Vagina (tissue), 2 donors: ENCODE results near the gene JAM3. TPM values are rescaled to one million over a fixed set of nuclear protein-coding genes. Genes with fewer than 3 reads are reported as not detected.

Source experiments
- DNase-seq, 2 donors: peaks; one replicate each; pipeline ENCODE4 v3.0.0-alpha.2; 2017; ENCODE audit errors: extremely low spot score in 2 of 2
- H3K27ac ChIP-seq: fragments of 200-600 bp; sonication (generic); one replicate; pipeline ENCODE4 v1.5.1; 2019
- H3K27me3 ChIP-seq: fragments of 200-600 bp; sonication (generic); one replicate; pipeline ENCODE4 v1.5.1; 2019
- H3K36me3 ChIP-seq, 2 donors: fragments of 200-600 bp; sonication (generic); one replicate each; pipeline ENCODE4 v1.5.1; 2017 to 2019
- H3K4me1 ChIP-seq: fragments of 200-600 bp; sonication (generic); one replicate; pipeline ENCODE4 v1.5.1; 2019
- H3K4me3 ChIP-seq, 2 donors: fragments of 200-600 bp; sonication (generic); 1 replicate in 1 of 2; 2 replicates in 1 of 2; pipeline ENCODE4 v1.5.1; 2016 to 2019
- H3K9me3 ChIP-seq: fragments of 200-600 bp; sonication (generic); one replicate; pipeline ENCODE4 v1.5.1; 2019
- POLR2A ChIP-seq, 2 donors: fragments of 450-650 bp; IDR thresholded peaks; one replicate each; pipeline ENCODE4 v1.6.1; 2017; ENCODE audit warnings: antibody characterized with exemption in 2 of 2, mild to moderate bottlenecking in 2 of 2, moderate library complexity in 2 of 2
- POLR2AphosphoS5 ChIP-seq, 2 donors: sonication (generic); formaldehyde crosslinking; IDR thresholded peaks; one replicate each; pipeline ENCODE4 v1.9.0; 2017; ENCODE audit warnings: antibody characterized with exemption in 2 of 2, mild to moderate bottlenecking in 2 of 2, low read depth in 1 of 2; ENCODE audit not compliant: insufficient read depth in 1 of 2
- intact Hi-C: fragments of 100-400 bp; cut with DNase I; formaldehyde crosslinking; loops from one replicate; pipeline ENCODE4 v1.15.1; 2023
- total RNA-seq: library from RNA; depleted of rRNA; stranded (reverse); fragments of >200 nt; gene quantifications from one replicate; pipeline ENCODE4 v1.2.3, GENCODE V29; 2016
- TF ChIP-seq, protein P1 (sequence below), 3 experiments: fragments of 450-650 bp in 2 of 3; fragments of 200-600 bp in 1 of 3; sonication (generic) in 1 of 3; IDR thresholded peaks; one replicate each; pipeline ENCODE4 v1.5.1; 2017 to 2019; ENCODE audit warnings: antibody characterized with exemption in 3 of 3, mild to moderate bottlenecking in 2 of 3, moderate library complexity in 2 of 3

Gene JAM3
- total RNA-seq, 1 donor from 2014 or later: 31.7 TPM

DNA sequence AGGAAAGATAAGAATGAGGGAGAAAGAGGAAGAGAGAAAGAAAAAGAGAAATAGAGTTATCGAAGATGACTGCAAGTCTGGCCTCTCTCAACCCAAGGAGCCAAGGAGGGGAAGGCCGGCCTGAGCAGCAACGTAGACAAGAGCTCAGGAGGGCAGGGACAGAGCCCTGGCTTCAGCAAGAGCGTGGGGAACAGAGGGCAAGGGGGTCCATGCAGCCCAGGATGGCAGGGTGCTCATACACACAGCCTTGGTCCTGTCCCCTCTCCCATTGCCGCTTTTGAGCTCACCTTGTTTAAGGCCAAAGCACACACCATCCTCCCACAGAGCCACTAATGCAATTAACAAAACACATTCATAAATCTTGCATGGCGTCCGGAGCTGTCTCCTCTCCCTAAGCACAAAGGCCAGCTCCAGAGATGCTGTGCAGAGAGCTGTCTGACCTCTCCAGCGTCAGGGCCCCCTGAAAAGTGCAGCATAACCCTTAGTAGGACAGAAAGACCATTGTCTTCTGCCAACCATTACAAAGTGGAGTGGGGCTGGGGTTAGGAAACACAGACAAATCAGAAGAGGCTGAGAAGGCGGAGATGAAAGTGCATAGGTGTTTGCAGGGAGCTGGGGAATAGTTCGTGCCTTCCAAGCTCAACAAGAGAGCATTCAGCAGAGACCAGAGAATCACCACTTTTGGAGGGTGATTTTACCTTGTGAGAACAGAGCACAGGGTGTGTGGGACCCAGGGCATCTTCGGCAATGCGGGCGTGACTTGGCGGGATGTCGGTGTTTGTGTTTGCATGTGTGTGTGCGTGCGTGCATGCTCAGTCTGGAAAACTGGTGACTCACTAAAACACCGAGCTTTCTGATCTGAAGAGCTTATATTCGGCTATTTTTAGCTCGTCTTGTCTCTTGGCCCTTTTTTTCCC lies 28.2 kb upstream of the JAM3 start:
- H3K9me3 ChIP-seq: no peaks in the 10 kb centered on the region
- H3K36me3 ChIP-seq: no peaks in the 10 kb centered on the region
- peak overlapping the region; percentile 69 for H3K27ac ChIP-seq
- TF ChIP-seq, protein P1, sequence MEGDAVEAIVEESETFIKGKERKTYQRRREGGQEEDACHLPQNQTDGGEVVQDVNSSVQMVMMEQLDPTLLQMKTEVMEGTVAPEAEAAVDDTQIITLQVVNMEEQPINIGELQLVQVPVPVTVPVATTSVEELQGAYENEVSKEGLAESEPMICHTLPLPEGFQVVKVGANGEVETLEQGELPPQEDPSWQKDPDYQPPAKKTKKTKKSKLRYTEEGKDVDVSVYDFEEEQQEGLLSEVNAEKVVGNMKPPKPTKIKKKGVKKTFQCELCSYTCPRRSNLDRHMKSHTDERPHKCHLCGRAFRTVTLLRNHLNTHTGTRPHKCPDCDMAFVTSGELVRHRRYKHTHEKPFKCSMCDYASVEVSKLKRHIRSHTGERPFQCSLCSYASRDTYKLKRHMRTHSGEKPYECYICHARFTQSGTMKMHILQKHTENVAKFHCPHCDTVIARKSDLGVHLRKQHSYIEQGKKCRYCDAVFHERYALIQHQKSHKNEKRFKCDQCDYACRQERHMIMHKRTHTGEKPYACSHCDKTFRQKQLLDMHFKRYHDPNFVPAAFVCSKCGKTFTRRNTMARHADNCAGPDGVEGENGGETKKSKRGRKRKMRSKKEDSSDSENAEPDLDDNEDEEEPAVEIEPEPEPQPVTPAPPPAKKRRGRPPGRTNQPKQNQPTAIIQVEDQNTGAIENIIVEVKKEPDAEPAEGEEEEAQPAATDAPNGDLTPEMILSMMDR (IDR thresholded peaks at IDR 0.05): no peak
- no peak for TF ChIP-seq POLR2AphosphoS5 (IDR thresholded peaks at IDR 0.05; ENCODE audit: insufficient read depth in 1 of 2, low read depth in 1 of 2)
- TF ChIP-seq POLR2A (IDR thresholded peaks at IDR 0.05): no peak
- H3K27me3 ChIP-seq: no peaks in the 10 kb centered on the region
- intact Hi-C loops: loop anchor here (5.0 kb wide), 1 partner anchor 93 kb away; no protein-coding TSS in a partner anchor
- H3K4me3 ChIP-seq: no peak overlapping the region
- no peak for DNase-seq
- H3K4me1 ChIP-seq: peaks cover 28% of the 10 kb centered on the region

DNA sequence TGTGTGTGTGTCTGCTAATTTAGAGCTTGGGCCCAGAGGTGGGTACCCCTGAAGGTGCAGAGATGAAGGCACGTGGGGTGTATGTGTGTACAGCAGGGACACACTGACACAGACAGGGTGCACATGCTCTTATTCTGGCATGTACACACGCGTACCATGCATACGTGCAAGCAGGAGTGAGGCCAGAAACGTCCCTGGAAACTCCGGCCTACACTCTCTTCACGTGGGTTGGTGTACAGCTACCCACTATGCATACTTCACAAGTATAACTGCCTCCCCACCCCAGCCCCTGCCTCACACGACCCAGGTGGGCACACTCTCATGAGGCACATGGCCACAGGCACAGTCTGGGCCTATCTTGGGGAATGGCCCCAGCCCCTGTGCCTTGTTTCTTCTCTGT lies 27.5 kb upstream of the JAM3 start:
- no peaks in the 10 kb centered on the region for H3K27me3 ChIP-seq
- TF ChIP-seq, protein P1 (IDR thresholded peaks at IDR 0.05): no peak
- no peak for TF ChIP-seq POLR2A (IDR thresholded peaks at IDR 0.05)
- TF ChIP-seq POLR2AphosphoS5 (IDR thresholded peaks at IDR 0.05; ENCODE audit: insufficient read depth in 1 of 2, low read depth in 1 of 2): no peak
- no peaks in the 10 kb centered on the region for H3K36me3 ChIP-seq
- no peak overlapping the region for H3K4me3 ChIP-seq
- peak overlapping the region; percentile 49 for H3K27ac ChIP-seq
- peaks cover 21% of the 10 kb centered on the region for H3K4me1 ChIP-seq
- intact Hi-C loops: loop anchor here (5.0 kb wide), 1 partner anchor 94 kb away; no protein-coding TSS in a partner anchor
- no peaks in the 10 kb centered on the region for H3K9me3 ChIP-seq
- no peak for DNase-seq

- Histone ChIP-seq H3K36me3 (no peaks in the 10 kb centered on the region), H3K9me3 (no peaks in the 10 kb centered on the region), H3K27me3 (no peaks in the 10 kb centered on the region), H3K27ac (peak overlapping the region; percentile 49), H3K4me3 (no peak overlapping the region), H3K4me1 (peaks cover 23% of the 10 kb centered on the region)
- TF ChIP-seq POLR2AphosphoS5 (IDR thresholded peaks at IDR 0.05; ENCODE audit: insufficient read depth in 1 of 2, low read depth in 1 of 2): no peak
- TF ChIP-seq POLR2A (IDR thresholded peaks at IDR 0.05): no peak
- TF ChIP-seq, protein P1 (IDR thresholded peaks at IDR 0.05): no peak
- intact Hi-C loops: loop anchor here (5.0 kb wide), 1 partner anchor 95 kb away; no protein-coding TSS in a partner anchor
- no peak for DNase-seq
These were observed 26.8 kb upstream of the JAM3 start for GRCh38 chr11:134041791-134042696.

DNA sequence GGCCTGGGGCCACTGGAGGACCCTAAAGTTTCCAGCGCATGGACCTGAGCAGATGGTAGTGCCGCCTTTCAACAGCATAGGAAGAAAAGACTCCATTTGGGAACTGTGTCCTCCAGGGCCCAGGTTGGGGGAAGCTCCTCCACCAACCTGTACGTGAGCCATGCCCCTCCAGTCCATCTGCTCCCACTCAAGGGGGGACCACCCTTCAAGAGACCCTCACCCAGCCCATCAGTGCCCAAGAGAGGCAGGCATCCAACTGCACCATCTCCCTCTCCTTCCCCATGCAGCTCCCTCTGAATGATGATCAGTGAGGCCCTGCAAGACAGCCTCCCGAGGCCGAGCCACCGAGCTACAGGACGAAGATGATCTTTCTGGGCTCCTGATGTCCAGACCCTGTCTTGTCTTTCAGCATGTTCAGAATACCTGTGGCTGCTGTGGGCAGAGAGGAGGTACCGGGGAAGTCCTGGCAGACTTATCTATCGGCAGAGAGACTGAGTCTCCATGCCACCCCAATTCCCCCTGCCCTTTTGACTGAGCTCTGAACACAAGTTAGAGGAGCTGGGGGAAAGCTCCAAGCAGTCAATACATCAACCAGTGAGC lies 25.0 kb upstream of the JAM3 start:
- intact Hi-C loops: loop anchor here (5.0 kb wide), 1 partner anchor 97 kb away; no protein-coding TSS in a partner anchor
- H3K27ac ChIP-seq: no peak overlapping the region
- H3K4me3 ChIP-seq: no peak overlapping the region
- no peaks in the 10 kb centered on the region for H3K36me3 ChIP-seq
- TF ChIP-seq, protein P1 (IDR thresholded peaks at IDR 0.05): no peak
- TF ChIP-seq POLR2AphosphoS5 (IDR thresholded peaks at IDR 0.05; ENCODE audit: insufficient read depth in 1 of 2, low read depth in 1 of 2): no peak
- no peak for TF ChIP-seq POLR2A (IDR thresholded peaks at IDR 0.05)
- H3K9me3 ChIP-seq: no peaks in the 10 kb centered on the region
- no peak for DNase-seq
- peaks cover 25% of the 10 kb centered on the region for H3K4me1 ChIP-seq
- no peaks in the 10 kb centered on the region for H3K27me3 ChIP-seq
